ENCODE data around the gene EPG5.

Gene EPG5

DNA sequence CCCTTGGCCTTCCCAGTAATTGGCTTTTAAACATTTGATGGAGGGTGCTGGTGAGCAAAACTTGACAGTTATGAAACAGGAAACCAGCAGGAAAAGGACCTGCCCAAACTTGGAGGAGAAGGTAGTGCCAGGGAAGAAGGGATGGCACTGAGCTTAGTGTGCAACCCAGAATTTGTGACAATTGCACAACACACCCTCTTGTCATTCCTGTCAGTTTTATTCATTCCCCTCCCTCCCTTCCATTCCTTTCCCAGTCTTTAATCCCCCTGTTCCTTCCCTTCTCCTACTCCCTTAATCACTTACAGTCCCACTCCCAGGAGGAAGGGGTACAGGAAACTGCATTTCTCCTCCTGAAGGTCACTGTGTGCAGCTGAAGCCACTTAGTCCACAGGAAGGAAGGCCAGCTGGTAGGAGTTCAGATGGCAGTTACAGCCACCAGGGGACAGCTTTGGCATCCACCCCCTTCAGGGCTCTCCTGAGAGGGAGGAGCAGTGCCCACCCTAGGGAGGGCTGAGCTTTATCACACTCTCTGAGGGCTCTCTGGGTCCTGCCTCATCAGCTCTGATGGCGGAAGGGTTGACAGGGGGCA is 165.6 kb downstream of the EPG5 start:
- no peak for DNase-seq (ENCODE audit: low read depth)
